HepG2 (cell line): ENCODE results near the gene SLC29A2. TPM values are rescaled to one million over a fixed set of nuclear protein-coding genes. Genes with fewer than 3 reads are reported as not detected.

Experiments used
- ARNT2 ChIP-seq: sonication (generic); formaldehyde crosslinking; IDR thresholded peaks from 2 replicates; pipeline ENCODE4 v1.8.0; 2022; ENCODE audit warnings: mild to moderate bottlenecking, low read depth, missing genetic modification reagents, moderate library complexity
- ATF7-NPFF ChIP-seq: sonication (generic); formaldehyde crosslinking; IDR thresholded peaks from 2 replicates; pipeline ENCODE4 v1.8.1; 2023; ENCODE audit warnings: mild to moderate bottlenecking, low read depth, missing genetic modification reagents, moderate library complexity
- CCDC6 ChIP-seq: sonication (generic); formaldehyde crosslinking; IDR thresholded peaks from 2 replicates; pipeline ENCODE4 v1.8.1; 2022; ENCODE audit warnings: mild to moderate bottlenecking, missing genetic modification reagents, moderate library complexity
- ETV6 ChIP-seq: sonication (generic); formaldehyde crosslinking; conservative IDR thresholded peaks from 2 replicates; pipeline ENCODE4 v1.4.0; 2020; ENCODE audit warnings: missing genetic modification reagents
- FLYWCH1 ChIP-seq: sonication (generic); formaldehyde crosslinking; IDR thresholded peaks from 2 replicates; pipeline ENCODE4 v1.8.1; 2023; ENCODE audit warnings: mild to moderate bottlenecking, missing genetic modification reagents
- HNF4A ChIP-seq: sonication (generic); formaldehyde crosslinking; IDR thresholded peaks from 2 replicates; pipeline ENCODE4 v1.4.0; 2020; ENCODE audit warnings: missing genetic modification reagents
- ISX ChIP-seq: sonication (generic); formaldehyde crosslinking; conservative IDR thresholded peaks from 2 replicates; pipeline ENCODE4 v1.5.0; 2020; ENCODE audit warnings: missing genetic modification reagents
- JUND ChIP-seq: sonication (generic); formaldehyde crosslinking; IDR thresholded peaks from 2 replicates; pipeline ENCODE4 v1.8.0; 2022; ENCODE audit warnings: mild to moderate bottlenecking, missing genetic modification reagents
- KAT2B ChIP-seq: fragments of 150-350 bp; IDR thresholded peaks from 2 replicates; pipeline ENCODE4 v1.6.1; 2014; ENCODE audit warnings: low read depth, low read length, borderline replicate concordance
- KDM4B ChIP-seq: sonication (generic); formaldehyde crosslinking; IDR thresholded peaks from 2 replicates; pipeline ENCODE4 v1.4.0; 2020; ENCODE audit warnings: missing genetic modification reagents
- MXD4 ChIP-seq: IDR thresholded peaks from 2 replicates; pipeline ENCODE4 v1.6.1; 2016; ENCODE audit warnings: mild to moderate bottlenecking, missing biosample characterization, missing genetic modification reagents
- PHF20 ChIP-seq: sonication (generic); formaldehyde crosslinking; IDR thresholded peaks from 2 replicates; pipeline ENCODE4 v1.5.0; 2020; ENCODE audit warnings: mild to moderate bottlenecking, missing genetic modification reagents
- RARG ChIP-seq: sonication (generic); formaldehyde crosslinking; IDR thresholded peaks from 2 replicates; pipeline ENCODE4 v1.4.0; 2020; ENCODE audit warnings: low read depth, mild to moderate bottlenecking, missing genetic modification reagents
- REPIN1 ChIP-seq: sonication (generic); formaldehyde crosslinking; IDR thresholded peaks from 2 replicates; pipeline ENCODE4 v1.8.0; 2022; ENCODE audit warnings: missing genetic modification reagents, low read depth, mild to moderate bottlenecking, borderline replicate concordance
- RXRA ChIP-seq: sonication (generic); formaldehyde crosslinking; IDR thresholded peaks from 2 replicates; pipeline ENCODE4 v1.5.1; 2020; ENCODE audit warnings: missing genetic modification reagents
- SOX6 ChIP-seq, 2 experiments: fragments of 450-650 bp in 1 of 2; sonication (generic) in 1 of 2; formaldehyde crosslinking in 1 of 2; IDR thresholded peaks; 2 replicates each; pipeline versions ENCODE4 v1.4.0 to v1.6.1; 2017 to 2020; ENCODE audit warnings: antibody characterized with exemption in 1 of 2, mild to moderate bottlenecking in 1 of 2, missing genetic modification reagents in 1 of 2
- ZMAT5 ChIP-seq: sonication (generic); formaldehyde crosslinking; IDR thresholded peaks from 2 replicates; pipeline ENCODE4 v1.5.0; 2020; ENCODE audit warnings: mild to moderate bottlenecking, low read depth, missing genetic modification reagents, borderline replicate concordance
- ZNF20 ChIP-seq: sonication (generic); formaldehyde crosslinking; IDR thresholded peaks from 2 replicates; pipeline ENCODE4 v1.4.0; 2020; ENCODE audit warnings: mild to moderate bottlenecking, moderate library complexity, missing genetic modification reagents
- ZNF225 ChIP-seq: sonication (generic); formaldehyde crosslinking; IDR thresholded peaks from 2 replicates; pipeline ENCODE4 v1.4.0; 2020; ENCODE audit warnings: mild to moderate bottlenecking, missing genetic modification reagents
- ZNF333 ChIP-seq: sonication (generic); formaldehyde crosslinking; IDR thresholded peaks from 2 replicates; pipeline ENCODE4 v1.4.0; 2020; ENCODE audit warnings: mild to moderate bottlenecking, missing genetic modification reagents, borderline replicate concordance
- ZSCAN29 ChIP-seq: sonication (generic); formaldehyde crosslinking; conservative IDR thresholded peaks from 2 replicates; pipeline ENCODE4 v1.4.0; 2020; ENCODE audit warnings: mild to moderate bottlenecking, missing genetic modification reagents
- polyA plus RNA-seq, 8 experiments: library from polyadenylated mRNA; depleted of rRNA in 3 of 8; stranded (reverse) in 7 of 8; unstranded in 1 of 8; fragments of >200 nt; fragmentation: Illumina TruSeq in 4 of 8; extraction: Trizol in 4 of 8; gene quantifications; 2 replicates each; pipeline versions ENCODE4 v1.2.1 to v1.2.3, GENCODE V29; 2011 to 2016; ENCODE audit warnings: low read depth in 4 of 8, missing spikeins in 1 of 8, mixed read lengths in 1 of 8; ENCODE audit not compliant: insufficient read depth in 1 of 8
- total RNA-seq, 5 experiments: library from RNA; depleted of rRNA; stranded (reverse); fragments of >200 nt; fragmentation: Illumina TruSeq; extraction: Trizol; gene quantifications; 2 replicates each; pipeline ENCODE4 v1.2.3, GENCODE V29; 2016; ENCODE audit warnings: low read depth in 1 of 5
- TF ChIP-seq, protein P1 (sequence below): sonication (generic); formaldehyde crosslinking; IDR thresholded peaks from 2 replicates; pipeline ENCODE4 v1.8.0; 2022; ENCODE audit warnings: mild to moderate bottlenecking, missing genetic modification reagents, moderate library complexity
- TF ChIP-seq, protein P2 (sequence below): sonication (generic); formaldehyde crosslinking; IDR thresholded peaks from 2 replicates; pipeline ENCODE4 v1.8.0; 2022; ENCODE audit warnings: mild to moderate bottlenecking, missing genetic modification reagents
- TF ChIP-seq, protein P3 (sequence below): fragments of 450-650 bp; IDR thresholded peaks from 2 replicates; pipeline ENCODE4 v1.6.1; 2016

Gene SLC29A2
- total and polyA plus RNA-seq, 2 of the 13 experiments (the other 11 are each of a cell fraction or from before 2014, with no cell fraction given): 0.63 to 0.66 TPM

- TF ChIP-seq REPIN1 (no peak), ATF7-NPFF (0 out of 2 replicates have a peak, but pooled peaks have one; percentile 20), ISX (CRISPR knock-in tag) (no peak), ZNF20 (CRISPR knock-in tag) (no peak), FLYWCH1 (CRISPR knock-in tag) (no peak), PHF20 (CRISPR knock-in tag) (no peak), ZSCAN29 (CRISPR knock-in tag) (no peak), KAT2B (no peak), SOX6 (IDR thresholded peaks at IDR 0.05) (no peak), SOX6 (CRISPR knock-in tag; IDR thresholded peaks at IDR 0.05) (no peak), ZNF225 (CRISPR knock-in tag) (no peak), KDM4B (CRISPR knock-in tag) (no peak), RXRA (CRISPR knock-in tag) (0 out of 2 replicates have a peak, but pooled peaks have one; percentile 30), ZNF333 (CRISPR knock-in tag) (no peak), RARG (peak; percentile 38; the same call in 1 of the 2 replicates), ETV6 (CRISPR knock-in tag) (no peak), HNF4A (CRISPR knock-in tag) (no peak), MXD4 (CRISPR knock-in tag) (no peak), ARNT2 (no peak), JUND (CRISPR knock-in tag) (no peak), CCDC6 (CRISPR knock-in tag) (peak; percentile 41), ZMAT5 (CRISPR knock-in tag) (no peak)
- TF ChIP-seq, protein P1, sequence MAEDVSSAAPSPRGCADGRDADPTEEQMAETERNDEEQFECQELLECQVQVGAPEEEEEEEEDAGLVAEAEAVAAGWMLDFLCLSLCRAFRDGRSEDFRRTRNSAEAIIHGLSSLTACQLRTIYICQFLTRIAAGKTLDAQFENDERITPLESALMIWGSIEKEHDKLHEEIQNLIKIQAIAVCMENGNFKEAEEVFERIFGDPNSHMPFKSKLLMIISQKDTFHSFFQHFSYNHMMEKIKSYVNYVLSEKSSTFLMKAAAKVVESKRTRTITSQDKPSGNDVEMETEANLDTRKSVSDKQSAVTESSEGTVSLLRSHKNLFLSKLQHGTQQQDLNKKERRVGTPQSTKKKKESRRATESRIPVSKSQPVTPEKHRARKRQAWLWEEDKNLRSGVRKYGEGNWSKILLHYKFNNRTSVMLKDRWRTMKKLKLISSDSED: no peak
- TF ChIP-seq, protein P2, sequence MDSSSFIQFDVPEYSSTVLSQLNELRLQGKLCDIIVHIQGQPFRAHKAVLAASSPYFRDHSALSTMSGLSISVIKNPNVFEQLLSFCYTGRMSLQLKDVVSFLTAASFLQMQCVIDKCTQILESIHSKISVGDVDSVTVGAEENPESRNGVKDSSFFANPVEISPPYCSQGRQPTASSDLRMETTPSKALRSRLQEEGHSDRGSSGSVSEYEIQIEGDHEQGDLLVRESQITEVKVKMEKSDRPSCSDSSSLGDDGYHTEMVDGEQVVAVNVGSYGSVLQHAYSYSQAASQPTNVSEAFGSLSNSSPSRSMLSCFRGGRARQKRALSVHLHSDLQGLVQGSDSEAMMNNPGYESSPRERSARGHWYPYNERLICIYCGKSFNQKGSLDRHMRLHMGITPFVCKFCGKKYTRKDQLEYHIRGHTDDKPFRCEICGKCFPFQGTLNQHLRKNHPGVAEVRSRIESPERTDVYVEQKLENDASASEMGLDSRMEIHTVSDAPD: no peak
- TF ChIP-seq, protein P3, sequence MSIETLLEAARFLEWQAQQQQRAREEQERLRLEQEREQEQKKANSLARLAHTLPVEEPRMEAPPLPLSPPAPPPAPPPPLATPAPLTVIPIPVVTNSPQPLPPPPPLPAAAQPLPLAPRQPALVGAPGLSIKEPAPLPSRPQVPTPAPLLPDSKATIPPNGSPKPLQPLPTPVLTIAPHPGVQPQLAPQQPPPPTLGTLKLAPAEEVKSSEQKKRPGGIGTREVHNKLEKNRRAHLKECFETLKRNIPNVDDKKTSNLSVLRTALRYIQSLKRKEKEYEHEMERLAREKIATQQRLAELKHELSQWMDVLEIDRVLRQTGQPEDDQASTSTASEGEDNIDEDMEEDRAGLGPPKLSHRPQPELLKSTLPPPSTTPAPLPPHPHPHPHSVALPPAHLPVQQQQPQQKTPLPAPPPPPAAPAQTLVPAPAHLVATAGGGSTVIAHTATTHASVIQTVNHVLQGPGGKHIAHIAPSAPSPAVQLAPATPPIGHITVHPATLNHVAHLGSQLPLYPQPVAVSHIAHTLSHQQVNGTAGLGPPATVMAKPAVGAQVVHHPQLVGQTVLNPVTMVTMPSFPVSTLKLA: no peak
These were observed 58.8 kb downstream of the SLC29A2 start (continued) for GRCh38 chr11:66312549-66313320.
